HG03103 (cell line): ENCODE measurements around the gene MBD3L3.
"Not testable (repeated sequence)": the region's sequence is repeated elsewhere in the genome, so short reads cannot be mapped to it uniquely, and the experiment has no call there.

Source experiments
- ATAC-seq: cut with Tn5 transposase; IDR thresholded peaks from one replicate; pipeline ENCODE4 v1.9.1; 2021; ENCODE audit warnings: low read depth; ENCODE audit not compliant: unreplicated experiment

Gene MBD3L3

DNA sequence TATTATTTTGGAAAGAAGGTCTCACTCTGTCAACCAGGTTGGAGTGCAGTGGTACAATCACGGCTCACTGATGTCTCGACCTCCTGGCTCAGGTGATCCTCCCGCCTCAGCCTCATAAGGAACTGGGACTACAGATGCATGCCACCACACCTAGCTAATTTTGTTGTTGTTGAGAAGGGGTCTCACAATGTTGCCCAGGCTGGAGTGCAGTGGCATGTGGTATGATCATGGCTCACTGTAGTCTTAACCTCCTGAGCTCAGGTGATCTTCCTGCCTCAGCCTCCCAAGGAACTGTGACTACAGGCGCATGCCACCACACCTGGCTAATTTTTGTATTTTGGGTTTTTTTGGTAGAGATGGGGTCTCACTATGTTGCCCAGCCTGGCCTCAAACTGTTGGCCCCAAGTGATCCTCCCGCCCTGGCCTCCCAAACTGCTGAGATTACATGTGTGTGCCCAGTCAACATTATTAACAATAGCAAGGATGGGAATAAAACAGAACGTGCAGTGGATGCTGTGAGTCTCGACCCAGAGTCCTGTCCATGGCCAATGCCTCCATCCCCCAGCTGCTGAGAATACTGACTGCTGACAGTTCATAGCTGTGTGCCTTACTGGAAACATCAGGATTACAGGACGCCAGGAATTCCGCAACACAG lies 5.4 kb upstream of the MBD3L3 start:
- no peak for ATAC-seq

DNA sequence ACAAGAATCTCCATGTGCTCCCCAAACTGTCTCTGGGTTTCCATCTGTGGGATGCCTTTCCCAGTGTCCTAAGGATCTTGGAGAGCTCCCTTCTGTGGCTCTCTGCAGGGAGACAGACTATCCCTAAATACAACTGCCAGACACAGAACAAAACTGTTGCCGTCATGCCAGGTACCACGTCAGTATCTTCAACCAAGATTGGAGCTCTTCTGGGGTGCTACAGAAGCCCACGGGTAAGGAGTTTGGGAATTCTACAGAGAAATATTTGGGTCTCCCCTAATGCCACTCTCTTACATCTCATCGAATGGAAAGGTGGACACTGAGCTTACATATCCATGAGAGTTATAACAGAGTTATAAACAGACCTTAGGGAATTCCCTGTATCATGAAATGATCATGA lies 4.9 kb upstream of the MBD3L3 start:
- no peak for ATAC-seq

- ATAC-seq = not testable (repeated sequence)
Measured at GRCh38 chr19:7059977-7060376, 1.5 kb upstream of the MBD3L3 start.

DNA sequence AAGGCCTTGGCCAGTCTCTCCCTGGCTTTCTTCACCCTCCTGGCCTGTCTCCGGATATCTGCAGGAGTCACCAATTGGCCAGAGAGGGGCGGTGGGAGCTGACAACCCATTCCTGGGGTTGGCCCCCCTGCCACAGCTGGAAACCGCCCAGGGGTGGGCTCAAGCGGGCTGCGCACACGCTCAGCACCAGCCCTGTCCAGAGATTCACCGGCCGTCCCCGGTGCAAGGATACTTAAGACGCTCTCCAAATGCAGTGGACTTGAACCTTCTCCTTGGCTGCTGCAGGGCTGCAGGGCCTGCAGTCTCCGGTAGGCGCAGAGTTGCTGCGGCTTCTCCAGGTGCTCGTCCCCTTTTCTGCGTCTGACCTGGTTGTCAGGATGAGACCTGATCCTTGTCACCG lies 2.1 kb downstream of the MBD3L3 start:
- ATAC-seq = not testable (repeated sequence)

DNA sequence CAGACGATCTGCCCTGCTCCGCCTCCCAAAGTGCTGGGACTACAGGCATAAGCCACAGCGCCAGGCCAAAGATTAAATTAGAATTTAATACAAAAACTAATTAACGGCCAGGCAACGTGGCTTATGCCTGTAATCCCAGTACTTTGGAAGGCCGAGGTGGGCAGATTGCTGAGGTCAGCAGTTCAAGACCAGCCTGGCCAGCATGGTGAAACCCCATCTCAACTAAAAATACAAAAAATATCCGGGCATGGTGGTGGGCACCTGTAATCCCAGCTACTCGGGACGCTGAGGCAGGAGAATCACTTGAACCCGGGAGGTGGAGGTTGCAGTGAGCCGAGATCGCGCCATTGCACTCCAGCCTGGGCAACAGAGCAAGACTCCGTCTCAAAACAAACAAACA lies 2.8 kb downstream of the MBD3L3 start:
- ATAC-seq = not testable (repeated sequence)

DNA sequence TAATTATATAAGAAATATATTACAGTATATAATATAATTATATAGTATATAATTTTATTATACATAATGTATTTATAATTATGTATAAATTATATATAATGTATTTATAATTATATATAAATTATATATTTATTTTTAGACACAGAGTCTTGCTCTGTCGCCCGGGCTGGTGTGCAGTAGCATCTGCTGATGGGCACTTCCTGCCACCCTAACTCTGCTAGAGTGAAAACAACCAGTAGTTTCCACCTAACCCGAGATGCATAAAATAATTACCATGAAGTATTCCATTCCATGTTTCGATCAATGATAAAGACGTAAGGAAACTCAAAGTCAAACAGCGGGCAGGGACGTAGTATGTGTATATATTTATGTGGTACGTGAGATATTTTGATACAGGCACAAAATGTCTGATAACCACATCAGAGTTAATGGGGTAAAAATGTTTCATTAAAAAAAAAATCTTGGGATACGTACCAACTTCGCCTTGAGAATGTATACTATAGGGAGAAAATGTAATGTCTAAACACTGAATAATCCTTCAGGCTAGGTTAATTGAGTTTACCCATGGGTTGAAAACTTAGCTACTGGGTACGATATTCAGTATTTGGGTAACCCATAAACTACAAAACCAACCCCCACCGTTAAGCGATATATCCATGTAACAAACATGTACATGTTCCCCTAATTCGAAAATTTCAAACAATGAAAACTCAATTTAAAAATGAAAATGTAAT lies 3.7 kb downstream of the MBD3L3 start:
- ATAC-seq = not testable (repeated sequence)

- not testable (repeated sequence) for ATAC-seq
Measured at GRCh38 chr19:7052896-7053295, 5.6 kb downstream of the MBD3L3 start.

DNA sequence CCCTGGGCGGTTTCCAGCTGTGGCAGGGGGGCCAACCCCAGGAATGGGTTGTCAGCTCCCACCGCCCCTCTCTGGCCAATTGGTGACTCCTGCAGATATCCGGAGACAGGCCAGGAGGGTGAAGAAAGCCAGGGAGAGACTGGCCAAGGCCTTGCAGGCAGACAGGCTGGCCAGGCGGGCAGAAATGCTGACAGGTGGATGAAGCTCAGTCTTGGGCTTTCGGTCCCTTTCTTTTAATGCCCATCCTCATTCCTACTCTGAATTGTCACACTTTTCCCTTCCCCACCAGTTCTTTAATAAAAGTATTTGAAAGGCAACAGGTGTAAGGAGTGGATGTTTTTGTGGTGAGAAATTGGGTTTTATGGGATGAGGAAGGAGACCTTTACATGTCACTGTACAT lies 7.1 kb downstream of the MBD3L3 start:
- not testable (repeated sequence) for ATAC-seq

DNA sequence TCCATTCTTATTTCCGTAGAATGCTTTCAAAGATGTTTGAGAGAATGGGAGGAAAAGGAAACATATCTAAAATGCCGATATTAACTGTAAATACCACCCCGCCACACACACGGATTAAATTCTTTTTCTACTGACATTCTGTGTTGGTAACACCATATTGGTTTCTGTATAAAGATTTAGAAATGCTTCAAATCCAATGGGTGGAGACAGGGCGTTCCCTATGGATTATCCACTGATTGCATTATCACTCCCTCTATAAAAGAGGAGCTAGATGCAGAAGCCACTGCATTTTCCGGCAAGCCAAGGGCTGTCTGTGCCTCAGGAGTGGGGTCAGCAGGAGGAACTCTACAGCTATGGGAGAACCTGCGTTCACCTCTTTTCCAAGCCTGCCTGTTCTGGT lies 9.5 kb downstream of the MBD3L3 start, which contains the start of gene MBD3L2:
MBD3L2 (plus strand) TSS at position 301 of the 400 bp plus-strand sequence; CDS start at position 354, 53 bp downstream.
- not testable (repeated sequence) for ATAC-seq

GRCh38 chr19:7041563-7041962 lies 16.9 kb downstream of the MBD3L3 start:
- not testable (repeated sequence) for ATAC-seq

- ATAC-seq = not testable (repeated sequence)
Measured at GRCh38 chr19:7040079-7040478, 18.4 kb downstream of the MBD3L3 start, which contains the start of gene MBD3L4. Gene MBD3L4, minus strand, starts transcription at chr19:7040179. Its CDS starts 35 bp downstream, at chr19:7040144.

DNA sequence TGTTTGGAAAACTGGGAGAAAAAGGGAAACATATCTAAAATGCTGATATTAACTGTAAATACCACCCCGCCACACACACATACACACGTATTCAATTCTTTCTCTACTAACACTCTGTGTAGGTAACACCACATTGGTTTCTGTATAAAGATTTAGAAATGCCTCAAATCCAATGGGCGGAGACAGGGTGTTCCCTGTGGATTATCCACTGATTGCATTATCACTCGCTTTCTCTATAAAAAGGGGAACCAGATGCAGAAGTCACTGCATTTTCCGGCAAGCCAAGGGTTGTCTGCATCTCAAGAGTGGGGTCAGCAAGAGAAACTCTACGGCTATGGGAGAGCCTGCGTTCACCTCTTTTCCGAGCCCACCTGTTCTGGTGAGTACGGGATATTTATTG lies 28.2 kb downstream of the MBD3L3 start, which contains the start of gene MBD3L5:
MBD3L5 (plus strand) TSS at position 301 of the 400 bp plus-strand sequence; CDS start at position 335, 34 bp downstream.
- not testable (repeated sequence) for ATAC-seq

GRCh38 chr19:7028790-7029189 lies 29.7 kb downstream of the MBD3L3 start:
- ATAC-seq = not testable (repeated sequence)

- not testable (repeated sequence) for ATAC-seq
Measured at GRCh38 chr19:7021331-7021730, 37.1 kb downstream of the MBD3L3 start, which contains the start of gene MBD3L2B. Gene MBD3L2B, minus strand, starts transcription at chr19:7021431. Its CDS starts 34 bp downstream, at chr19:7021397.

DNA sequence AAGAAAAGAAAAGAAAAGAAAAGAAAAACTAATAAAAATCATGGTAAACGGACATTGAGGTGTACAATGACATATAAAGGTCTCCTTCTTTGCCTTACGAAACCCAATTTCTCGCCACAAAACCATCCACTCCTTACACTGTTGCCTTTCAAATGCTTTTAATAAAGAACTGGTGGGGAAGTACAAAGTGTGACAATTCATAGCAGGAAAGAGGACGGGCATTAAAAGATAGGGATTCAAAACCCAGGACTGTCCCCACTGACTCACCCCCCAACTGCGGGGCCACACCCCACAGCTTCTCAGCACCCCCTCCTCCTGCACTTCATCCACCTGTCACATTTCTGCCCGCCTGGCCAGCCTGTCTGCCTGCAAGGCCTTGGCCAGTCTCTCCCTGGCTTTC lies 39.6 kb downstream of the MBD3L3 start:
- no peak for ATAC-seq

DNA sequence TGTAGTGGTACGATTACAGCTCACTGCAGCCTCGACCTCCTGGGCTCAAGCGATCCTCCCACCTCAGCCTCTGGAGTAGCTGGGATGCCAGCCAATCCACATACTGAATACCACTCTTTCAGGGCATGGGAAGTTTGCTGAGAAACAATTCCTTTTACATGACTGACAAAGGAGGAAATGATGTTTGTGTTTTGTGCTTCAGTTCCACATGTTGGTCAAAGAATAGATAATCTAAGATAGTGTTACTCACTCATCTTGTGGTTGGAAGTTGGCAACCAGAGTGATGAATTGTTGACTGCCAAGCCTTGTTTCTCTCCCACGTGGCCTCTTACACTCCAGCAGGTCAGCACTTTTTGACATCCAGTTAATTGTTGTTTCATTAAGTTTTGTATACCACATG lies 44.8 kb downstream of the MBD3L3 start:
- ATAC-seq = no peak

DNA sequence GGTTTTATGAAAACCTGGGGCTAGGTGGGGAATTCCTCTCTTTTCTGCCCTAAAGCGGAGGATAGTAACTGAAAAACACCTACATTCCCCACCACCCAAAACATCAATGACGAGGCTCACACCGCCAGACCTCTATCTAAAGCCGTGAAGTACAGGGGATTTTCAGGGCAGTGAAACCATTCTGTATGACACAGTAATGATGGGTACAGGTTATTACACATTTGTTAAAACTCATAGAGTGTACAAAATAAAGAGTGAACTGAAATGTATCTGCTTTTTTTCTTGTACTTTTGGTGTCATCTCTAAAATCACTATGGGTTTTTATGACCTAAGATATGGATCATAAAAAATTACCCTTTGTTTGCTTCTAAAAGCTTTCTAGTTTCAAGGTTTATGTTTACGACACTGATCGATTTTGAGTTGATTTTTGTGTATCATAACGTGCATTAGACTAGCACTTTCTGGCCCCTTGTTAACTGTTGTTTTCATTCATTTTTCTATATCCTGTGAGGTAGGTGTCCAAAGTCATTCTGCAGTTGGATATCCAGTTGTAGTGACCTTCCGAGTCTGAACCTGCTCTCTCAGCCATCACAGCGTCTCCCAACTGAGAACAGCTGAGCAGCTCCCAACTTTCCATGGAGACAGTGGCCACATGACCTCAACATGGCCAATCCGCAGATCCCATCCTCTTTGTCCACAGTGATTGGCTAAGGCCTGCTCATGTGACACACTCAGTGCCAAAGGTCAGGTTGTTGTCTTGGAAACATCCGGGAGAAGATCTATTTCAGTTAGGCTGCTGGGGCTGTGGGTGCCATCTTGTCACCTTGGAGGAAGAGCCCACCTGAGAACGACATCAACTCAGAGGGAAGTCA lies 47.5 kb downstream of the MBD3L3 start:
- ATAC-seq = no peak

GRCh38 chr19:7007859-7008258 lies 50.6 kb downstream of the MBD3L3 start:
- ATAC-seq = no peak
